K562 (cell line): ENCODE results near the gene PRKCG. TPM values are rescaled to one million over a fixed set of nuclear protein-coding genes. Genes with fewer than 3 reads are reported as not detected.

Source experiments
- ATAC-seq: fragments of 200-7000 bp; cut with Tn5 transposase; 3 replicates; pipeline ENCODE4 v1.9.1; 2020; ENCODE audit warnings: moderate library complexity
- BruUV-seq: library from RNA; stranded (reverse); fragments of 400-500 nt; replicated peaks from 2 replicates; lab custom pipeline; 2021; lab: Mats Ljungman, UMichigan
- CTCF ChIA-PET: fragments of 300-600 bp; formaldehyde crosslinking; extraction: SDS; loops from one replicate; lab custom pipeline; 2021; ENCODE audit warnings: low intra/inter-chr PET ratio; lab: Yijun Ruan, JAX
- POLR2A ChIA-PET: fragments of 300-600, 350-650 bp; sonication (Branson Sonifier 250); formaldehyde crosslinking; extraction: SDS; loops from one replicate; lab custom pipeline; 2021; ENCODE audit warnings: antibody characterized with exemption, inconsistent platforms; lab: Yijun Ruan, JAX
- DNase-seq, 4 experiments: peaks; one replicate each; pipeline versions ENCODE4 v3.0.0 to v3.0.0-alpha.2; 2011 to 2018; ENCODE audit warnings: low spot score in 3 of 4, mixed read lengths in 3 of 4; ENCODE audit errors: extremely low read depth in 1 of 4
- FAIRE-seq: peaks from 2 replicates; lab custom pipeline; 2011; peaks lifted over from hg19 to GRCh38; lab: Jason Lieb, UNC
- H2AFZ ChIP-seq: 2 replicates; pipeline ENCODE4 v1.6.0; 2011; ENCODE audit warnings: low read depth, low read length, control low read depth, inconsistent platforms
- H3K27ac ChIP-seq: fragments of 200-600 bp; 3 replicates; pipeline ENCODE4 v1.8.0; 2011; ENCODE audit warnings: low read depth, mild to moderate bottlenecking, control low read depth, inconsistent platforms, low read length, moderate library complexity, mixed read lengths; ENCODE audit errors: extremely low read depth
- H3K27me3 ChIP-seq, 2 experiments: fragments of 300-600 bp in 1 of 2; 2 replicates in 1 of 2; 3 replicates in 1 of 2; pipeline versions ENCODE4 v1.6.0 to v1.8.0; 2011; ENCODE audit warnings: inconsistent platforms in 2 of 2, low read length in 2 of 2, mild to moderate bottlenecking in 1 of 2, mixed read lengths in 1 of 2, moderate library complexity in 1 of 2; ENCODE audit not compliant: control insufficient read depth in 2 of 2, insufficient read depth in 2 of 2
- H3K36me3 ChIP-seq: fragments of 300-600 bp; 3 replicates; pipeline ENCODE4 v1.8.0; 2011; ENCODE audit warnings: mild to moderate bottlenecking, low read length, inconsistent platforms; ENCODE audit not compliant: control insufficient read depth, insufficient read depth
- H3K4me1 ChIP-seq, 2 experiments: fragments of 200-600 bp in 1 of 2; replicated peaks in 1 of 2; 2 replicates in 1 of 2; 3 replicates in 1 of 2; pipeline versions ENCODE4 v1.5.1 to v1.8.0; 2011; ENCODE audit warnings: inconsistent platforms in 2 of 2, low read length in 2 of 2, mild to moderate bottlenecking in 1 of 2, mixed read lengths in 1 of 2, moderate library complexity in 1 of 2; ENCODE audit not compliant: control insufficient read depth in 2 of 2, insufficient read depth in 2 of 2
- H3K4me2 ChIP-seq: 2 replicates; pipeline ENCODE4 v1.6.1; 2011; ENCODE audit warnings: low read length, control low read depth, inconsistent platforms, mixed read lengths; ENCODE audit not compliant: insufficient read depth
- H3K4me3 ChIP-seq: fragments of 200-600 bp; sonication (generic), shearing (Covaris generic); 2 replicates; pipeline ENCODE4 v1.5.1; 2016; ENCODE audit warnings: control low read depth, inconsistent platforms
- H3K79me2 ChIP-seq: fragments of 200-600 bp; 3 replicates; pipeline ENCODE4 v1.8.0; 2011; ENCODE audit warnings: low read length, inconsistent platforms; ENCODE audit not compliant: control insufficient read depth, insufficient read depth
- H3K9ac ChIP-seq, 2 experiments: 2 replicates each; pipeline versions ENCODE4 v1.6.0 to v1.6.1; 2011; ENCODE audit warnings: low read depth in 2 of 2, low read length in 2 of 2, control low read depth in 1 of 2, inconsistent platforms in 1 of 2, mild to moderate bottlenecking in 1 of 2, mixed read lengths in 1 of 2; ENCODE audit not compliant: insufficient read depth in 1 of 2
- H3K9me1 ChIP-seq: one replicate; pipeline ENCODE4 v1.6.0; 2011; ENCODE audit warnings: inconsistent platforms, mild to moderate bottlenecking, low read length, moderate library complexity; ENCODE audit not compliant: control insufficient read depth, insufficient read depth
- H3K9me3 ChIP-seq: replicated peaks from 2 replicates; pipeline ENCODE4 v1.5.1; 2011; ENCODE audit warnings: low read depth, low read length, inconsistent platforms; ENCODE audit not compliant: control insufficient read depth, insufficient read depth
- H4K20me1 ChIP-seq: replicated peaks from 2 replicates; pipeline ENCODE4 v1.6.1; 2011; ENCODE audit warnings: low read length, inconsistent platforms, mixed read lengths; ENCODE audit not compliant: control insufficient read depth, insufficient read depth
- ARID2 ChIP-seq: fragments of 450-650 bp; IDR thresholded peaks from 2 replicates; pipeline ENCODE4 v1.6.1; 2017; ENCODE audit warnings: antibody characterized with exemption, mild to moderate bottlenecking
- CAMTA2 ChIP-seq: fragments of 250-450 bp; sonication (Bioruptor Pico); conservative IDR thresholded peaks from 2 replicates; pipeline ENCODE4 v1.5.1; 2022
- GTF2B ChIP-seq: IDR thresholded peaks from 2 replicates; pipeline ENCODE4 v1.6.1; 2011; ENCODE audit not compliant: insufficient read length; ENCODE audit errors: extremely low read depth
- HMGXB4 ChIP-seq: sonication (generic); formaldehyde crosslinking; IDR thresholded peaks from 2 replicates; pipeline ENCODE4 v1.8.1; 2023; ENCODE audit warnings: mild to moderate bottlenecking, missing genetic modification reagents
- KAT2B ChIP-seq: IDR thresholded peaks from one replicate; pipeline ENCODE4 v1.6.1; 2012; ENCODE audit warnings: low read depth, mild to moderate bottlenecking, control low read depth, inconsistent platforms, low read length, moderate library complexity
- KDM1A ChIP-seq, 2 experiments: fragments of 450-650 bp; IDR thresholded peaks; 2 replicates each; pipeline ENCODE4 v1.6.1; 2016; ENCODE audit warnings: mild to moderate bottlenecking in 2 of 2
- NCOA1 ChIP-seq: fragments of 450-650 bp; IDR thresholded peaks from 2 replicates; pipeline ENCODE4 v1.6.1; 2016; ENCODE audit warnings: low read depth
- POLR2A ChIP-seq: fragments of 450-650 bp; conservative IDR thresholded peaks from 2 replicates; pipeline ENCODE4 v1.6.1; 2016
- RFX1 ChIP-seq: fragments of 450-650 bp; IDR thresholded peaks from 2 replicates; pipeline ENCODE4 v1.6.1; 2016; ENCODE audit warnings: mild to moderate bottlenecking, moderate library complexity
- STAT5A ChIP-seq: IDR thresholded peaks from 2 replicates; pipeline ENCODE4 v1.6.1; 2012; ENCODE audit warnings: low read length, inconsistent platforms, borderline replicate concordance
- TFE3 ChIP-seq: fragments of 450-650 bp; formaldehyde crosslinking; IDR thresholded peaks from 2 replicates; pipeline ENCODE4 v1.4.0; 2020; ENCODE audit warnings: mild to moderate bottlenecking, mixed read lengths
- USF2 ChIP-seq: sonication (generic); formaldehyde crosslinking; IDR thresholded peaks from 2 replicates; pipeline ENCODE4 v1.5.0; 2020; ENCODE audit warnings: missing genetic modification reagents
- ZNF212 ChIP-seq: fragments of 450-650 bp; formaldehyde crosslinking; IDR thresholded peaks from 2 replicates; pipeline ENCODE4 v1.4.0; 2020; ENCODE audit warnings: mild to moderate bottlenecking
- ZNF253 ChIP-seq: fragments of 250-450 bp; sonication (Bioruptor Pico); conservative IDR thresholded peaks from 2 replicates; pipeline ENCODE4 v1.6.1; 2021; ENCODE audit warnings: mild to moderate bottlenecking
- ZNF354B ChIP-seq: fragments of 250-450 bp; sonication (Bioruptor Pico); IDR thresholded peaks from 2 replicates; pipeline ENCODE4 v1.4.0; 2020
- ZNF695 ChIP-seq: fragments of 450-650 bp; formaldehyde crosslinking; IDR thresholded peaks from 2 replicates; pipeline ENCODE4 v1.4.0; 2020; ENCODE audit warnings: mild to moderate bottlenecking, moderate library complexity
- ZNF76 ChIP-seq: fragments of 250-450 bp; sonication (Bioruptor Pico); IDR thresholded peaks from 2 replicates; pipeline ENCODE4 v1.4.0; 2020; ENCODE audit warnings: mild to moderate bottlenecking, moderate library complexity, borderline replicate concordance
- ZNF77 ChIP-seq: fragments of 250-450 bp; sonication (Bioruptor Pico); IDR thresholded peaks from 2 replicates; pipeline ENCODE4 v1.5.0; 2020
- WGBS: fragments of 100-300 bp; shearing (Covaris generic); methylation state at CpG from one replicate; pipeline ENCODE4 v1.1.6; 2016; ENCODE audit warnings: low coverage, mixed read lengths; ENCODE audit not compliant: insufficient coverage; ENCODE audit errors: missing lambda C conversion rate; 5-methylcytosine and 5-hydroxymethylcytosine counted together
- in situ Hi-C: fragments of 300-500 bp; cut with MboI; formaldehyde crosslinking; loops from 4 replicates; pipeline ENCODE4 v1.15.0; 2018; ENCODE audit warnings: inconsistent platforms, mixed read lengths
- intact Hi-C: fragments of 100-400 bp; cut with micrococcal nuclease; formaldehyde crosslinking; loops from 2 replicates; pipeline ENCODE4 v1.14.2; 2022
- polyA plus RNA-seq, 8 experiments: library from polyadenylated mRNA; depleted of rRNA in 4 of 8; stranded (reverse) in 5 of 8; unstranded in 3 of 8; fragments of >200 nt; fragmentation: Nextera tagmentation in 2 of 8; fragmentation: Illumina TruSeq in 1 of 8; extraction: Ambion mirVana in 2 of 8; extraction: Trizol in 1 of 8; gene quantifications; 2 replicates each; pipeline versions ENCODE4 v1.2.1 to v1.2.3, GENCODE V29; 2011 to 2014; ENCODE audit warnings: inconsistent platforms in 1 of 8, missing spikeins in 1 of 8
- total RNA-seq, 7 experiments: library from RNA; depleted of rRNA in 6 of 7; stranded (reverse); fragments of >200 nt in 6 of 7; fragmentation: Illumina TruSeq in 2 of 7; extraction: Trizol in 2 of 7; gene quantifications; 2 replicates each; pipeline versions ENCODE4 v1.2.1 to v1.2.3, GENCODE V29; 2011 to 2021; ENCODE audit warnings: low replicate concordance in 1 of 7

The PRKCG gene
- total and polyA plus RNA-seq, 9 of the 15 experiments (the other 6 are each of a cell fraction or from before 2014, with no cell fraction given): not detected

GRCh38 chr19:53907193-53907581, 25.2 kb downstream of the PRKCG start (continued):
- no peak for TF ChIP-seq GTF2B
- TF ChIP-seq STAT5A: no peak
- TF ChIP-seq ZNF76 (CRISPR knock-in tag): no peak

- Histone ChIP-seq H3K36me3 (no peaks in the 10 kb centered on the region), H3K4me2 (no peak overlapping the region), H3K9ac (peak overlapping the region in 1 of 2 experiments; percentile 45; a peak in 1 of 4 replicates), H3K27me3 (peaks cover 13 to 51% of the 10 kb centered on the region in 2 experiments; a peak in 3 of 5 replicates), H3K4me1 (peaks cover 0 to 26% of the 10 kb centered on the region in 2 experiments; a peak in 2 of 5 replicates), H3K79me2 (no peaks in the 10 kb centered on the region), H3K4me3 (no peak overlapping the region), H3K27ac (no peak overlapping the region), H2AFZ (no peak overlapping the region), H4K20me1 (peaks cover 10% of the 10 kb centered on the region), H3K9me3 (no peaks in the 10 kb centered on the region), H3K9me1 (peaks cover 3% of the 10 kb centered on the region)
- ATAC-seq (no peak), FAIRE-seq (no peak), DNase-seq (no peak)
- in situ Hi-C loops (no loop called here), intact Hi-C loops (loop anchor here (5.0 kb wide), 1 partner anchor 115 kb away; no protein-coding TSS in a partner anchor)
- no TSS peak for BruUV-seq
- POLR2A ChIA-PET: interaction anchor here (0.6 kb wide), 2 partner anchors 16 to 31 kb away, joined by 3 read pairs; no protein-coding TSS in a partner anchor
- CTCF ChIA-PET: no interaction called here
- 20% methylated on average over 11 of the region's 17 CpGs for WGBS
- TF ChIP-seq RFX1: no peak
- TF ChIP-seq ARID2: no peak
- no peak for TF ChIP-seq KAT2B
- TF ChIP-seq CAMTA2 (CRISPR knock-in tag): no peak
- TF ChIP-seq TFE3 (CRISPR knock-in tag): no peak
- no peak for TF ChIP-seq ZNF212 (CRISPR knock-in tag)
- no peak for TF ChIP-seq POLR2A
- TF ChIP-seq NCOA1: no peak
- TF ChIP-seq ZNF354B (CRISPR knock-in tag): no peak
- TF ChIP-seq ZNF695 (CRISPR knock-in tag): no peak
- no peak for TF ChIP-seq HMGXB4 (CRISPR knock-in tag)
- TF ChIP-seq KDM1A (IDR thresholded peaks at IDR 0.05): no peak
- no peak for TF ChIP-seq ZNF77 (CRISPR knock-in tag)
- no peak for TF ChIP-seq ZNF253 (CRISPR knock-in tag)
- TF ChIP-seq USF2: no peak
Observed at GRCh38 chr19:53907690-53908089, 25.7 kb downstream of the PRKCG start.
